C4-2B (cell line): ENCODE measurements around the gene TRAF1.

Experiments
- ZFX ChIP-seq: fragments of 450-650 bp; IDR thresholded peaks from 2 replicates; pipeline ENCODE4 v1.6.1; 2017
- TF ChIP-seq, protein P1 (sequence below): fragments of 450-650 bp; conservative IDR thresholded peaks from 2 replicates; pipeline ENCODE4 v1.5.1; 2017; ENCODE audit warnings: mild to moderate bottlenecking

DNA sequence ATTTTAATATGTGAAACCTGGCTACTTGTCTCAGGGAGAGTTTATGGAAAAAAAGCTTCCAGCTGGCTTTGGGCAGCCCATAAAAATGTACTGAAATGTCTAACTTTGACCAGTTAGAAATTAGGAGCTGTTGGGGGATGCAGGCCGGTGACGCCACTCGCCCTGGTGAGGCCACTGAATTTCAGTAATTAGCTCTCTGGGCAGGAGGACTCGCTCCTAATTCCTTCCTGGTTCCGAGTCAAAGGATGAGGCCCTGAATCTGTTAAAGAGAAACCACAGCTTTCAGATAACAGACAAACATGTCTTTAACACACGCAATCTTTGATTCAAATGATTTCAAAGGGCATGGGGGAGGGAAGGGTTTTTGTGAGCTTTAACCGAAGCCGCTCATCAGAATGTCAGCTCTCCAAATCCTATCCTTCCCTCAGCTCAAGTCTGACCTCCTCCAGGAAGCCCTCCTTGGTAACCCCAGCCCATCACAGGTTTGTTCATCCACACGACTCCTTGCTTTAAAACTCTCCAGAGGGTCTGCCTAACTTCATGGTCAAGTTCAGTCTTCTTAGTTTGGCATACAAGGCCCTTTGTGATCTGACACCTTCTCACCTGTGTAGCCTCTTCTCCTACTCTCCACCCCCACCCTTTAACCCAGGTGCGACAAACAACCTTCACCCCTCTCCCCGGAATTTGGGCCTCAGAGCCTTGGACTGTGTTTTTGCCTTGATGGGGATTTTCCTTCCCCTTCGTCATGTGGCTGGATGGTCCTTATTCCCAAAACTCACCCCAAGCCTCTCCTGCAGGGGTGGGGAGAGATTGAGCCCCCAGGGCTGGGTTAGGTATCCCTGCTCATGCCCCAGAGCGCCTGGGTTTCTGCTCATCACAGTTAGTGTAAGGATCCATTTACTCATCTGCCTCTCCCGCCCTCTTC lies 36.0 kb downstream of the TRAF1 start:
- TF ChIP-seq, protein P1, sequence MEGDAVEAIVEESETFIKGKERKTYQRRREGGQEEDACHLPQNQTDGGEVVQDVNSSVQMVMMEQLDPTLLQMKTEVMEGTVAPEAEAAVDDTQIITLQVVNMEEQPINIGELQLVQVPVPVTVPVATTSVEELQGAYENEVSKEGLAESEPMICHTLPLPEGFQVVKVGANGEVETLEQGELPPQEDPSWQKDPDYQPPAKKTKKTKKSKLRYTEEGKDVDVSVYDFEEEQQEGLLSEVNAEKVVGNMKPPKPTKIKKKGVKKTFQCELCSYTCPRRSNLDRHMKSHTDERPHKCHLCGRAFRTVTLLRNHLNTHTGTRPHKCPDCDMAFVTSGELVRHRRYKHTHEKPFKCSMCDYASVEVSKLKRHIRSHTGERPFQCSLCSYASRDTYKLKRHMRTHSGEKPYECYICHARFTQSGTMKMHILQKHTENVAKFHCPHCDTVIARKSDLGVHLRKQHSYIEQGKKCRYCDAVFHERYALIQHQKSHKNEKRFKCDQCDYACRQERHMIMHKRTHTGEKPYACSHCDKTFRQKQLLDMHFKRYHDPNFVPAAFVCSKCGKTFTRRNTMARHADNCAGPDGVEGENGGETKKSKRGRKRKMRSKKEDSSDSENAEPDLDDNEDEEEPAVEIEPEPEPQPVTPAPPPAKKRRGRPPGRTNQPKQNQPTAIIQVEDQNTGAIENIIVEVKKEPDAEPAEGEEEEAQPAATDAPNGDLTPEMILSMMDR: no peak
- TF ChIP-seq ZFX: no peak
